Measurements from ENCODE around the gene GNRHR. TPM values are rescaled to one million over a fixed set of nuclear protein-coding genes. Genes with fewer than 3 reads are reported as not detected.

Gene GNRHR
- polyA plus RNA-seq, 1 of the 3 experiments (the other 2 are of a cell fraction) = 0.02 TPM

DNA sequence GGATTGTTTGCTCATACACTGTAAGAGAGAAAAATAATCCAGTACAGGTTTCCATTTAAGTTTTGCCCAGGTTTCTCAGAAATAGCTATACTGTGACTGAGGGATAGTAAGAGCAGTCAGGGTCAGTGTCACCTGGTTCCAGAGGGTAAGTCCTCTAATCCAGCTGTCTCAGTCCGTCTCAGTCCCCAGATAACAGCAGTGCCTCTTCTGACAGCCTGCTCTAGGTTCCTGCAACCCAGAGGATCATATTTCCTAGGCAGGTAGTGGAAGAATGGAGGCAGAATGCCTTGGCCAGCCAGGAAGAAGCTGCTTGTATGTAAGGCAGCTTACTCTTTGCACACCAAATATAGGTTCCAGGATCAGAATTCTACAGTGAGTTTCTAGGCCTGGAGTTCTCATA, 22.6 kb upstream of the GNRHR start:
- no peaks in the 10 kb centered on the region for H3K79me2 ChIP-seq (ENCODE audit: insufficient read depth)
- H3K27ac ChIP-seq (ENCODE audit: low read depth in 2 of 2, low read length in 1 of 2) = no peak overlapping the region
- no peaks in the 10 kb centered on the region for H4K20me1 ChIP-seq (ENCODE audit: insufficient read depth)
- H3K4me2 ChIP-seq = no peak overlapping the region
- H3K9me3 ChIP-seq = no peaks in the 10 kb centered on the region
- 44% methylated on average over 1 of the region's 1 CpG for WGBS (ENCODE audit: low lambda C conversion rate)
- H3F3A ChIP-seq (replicated peaks; ENCODE audit: insufficient read depth) = no peaks in the 10 kb centered on the region
- ChIA-PET POLR2A (no interaction called here), CTCF (interaction anchor here (0.7 to 2.3 kb wide), 2 partner anchors 26 to 30 kb away, joined by 3 to 10 read pairs; no protein-coding TSS in a partner anchor)
- no peak for DNase-seq
- TF ChIP-seq, protein P1, sequence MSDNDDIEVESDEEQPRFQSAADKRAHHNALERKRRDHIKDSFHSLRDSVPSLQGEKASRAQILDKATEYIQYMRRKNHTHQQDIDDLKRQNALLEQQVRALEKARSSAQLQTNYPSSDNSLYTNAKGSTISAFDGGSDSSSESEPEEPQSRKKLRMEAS (IDR thresholded peaks at IDR 0.05; ENCODE audit: low read depth) = no peak
- no peak for TF ChIP-seq EZH2phosphoT487 (IDR thresholded peaks at IDR 0.05; ENCODE audit: borderline replicate concordance, low read depth)
- TF ChIP-seq, protein P2, sequence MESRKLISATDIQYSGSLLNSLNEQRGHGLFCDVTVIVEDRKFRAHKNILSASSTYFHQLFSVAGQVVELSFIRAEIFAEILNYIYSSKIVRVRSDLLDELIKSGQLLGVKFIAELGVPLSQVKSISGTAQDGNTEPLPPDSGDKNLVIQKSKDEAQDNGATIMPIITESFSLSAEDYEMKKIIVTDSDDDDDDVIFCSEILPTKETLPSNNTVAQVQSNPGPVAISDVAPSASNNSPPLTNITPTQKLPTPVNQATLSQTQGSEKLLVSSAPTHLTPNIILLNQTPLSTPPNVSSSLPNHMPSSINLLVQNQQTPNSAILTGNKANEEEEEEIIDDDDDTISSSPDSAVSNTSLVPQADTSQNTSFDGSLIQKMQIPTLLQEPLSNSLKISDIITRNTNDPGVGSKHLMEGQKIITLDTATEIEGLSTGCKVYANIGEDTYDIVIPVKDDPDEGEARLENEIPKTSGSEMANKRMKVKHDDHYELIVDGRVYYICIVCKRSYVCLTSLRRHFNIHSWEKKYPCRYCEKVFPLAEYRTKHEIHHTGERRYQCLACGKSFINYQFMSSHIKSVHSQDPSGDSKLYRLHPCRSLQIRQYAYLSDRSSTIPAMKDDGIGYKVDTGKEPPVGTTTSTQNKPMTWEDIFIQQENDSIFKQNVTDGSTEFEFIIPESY (IDR thresholded peaks at IDR 0.05; ENCODE audit: borderline replicate concordance, low read depth) = no peak
- no peak for TF ChIP-seq NFIC (IDR thresholded peaks at IDR 0.05; ENCODE audit: borderline replicate concordance)
- TF ChIP-seq, protein P3, sequence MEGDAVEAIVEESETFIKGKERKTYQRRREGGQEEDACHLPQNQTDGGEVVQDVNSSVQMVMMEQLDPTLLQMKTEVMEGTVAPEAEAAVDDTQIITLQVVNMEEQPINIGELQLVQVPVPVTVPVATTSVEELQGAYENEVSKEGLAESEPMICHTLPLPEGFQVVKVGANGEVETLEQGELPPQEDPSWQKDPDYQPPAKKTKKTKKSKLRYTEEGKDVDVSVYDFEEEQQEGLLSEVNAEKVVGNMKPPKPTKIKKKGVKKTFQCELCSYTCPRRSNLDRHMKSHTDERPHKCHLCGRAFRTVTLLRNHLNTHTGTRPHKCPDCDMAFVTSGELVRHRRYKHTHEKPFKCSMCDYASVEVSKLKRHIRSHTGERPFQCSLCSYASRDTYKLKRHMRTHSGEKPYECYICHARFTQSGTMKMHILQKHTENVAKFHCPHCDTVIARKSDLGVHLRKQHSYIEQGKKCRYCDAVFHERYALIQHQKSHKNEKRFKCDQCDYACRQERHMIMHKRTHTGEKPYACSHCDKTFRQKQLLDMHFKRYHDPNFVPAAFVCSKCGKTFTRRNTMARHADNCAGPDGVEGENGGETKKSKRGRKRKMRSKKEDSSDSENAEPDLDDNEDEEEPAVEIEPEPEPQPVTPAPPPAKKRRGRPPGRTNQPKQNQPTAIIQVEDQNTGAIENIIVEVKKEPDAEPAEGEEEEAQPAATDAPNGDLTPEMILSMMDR (IDR thresholded peaks at IDR 0.05) = no peak
- no peak for TF ChIP-seq TCF12 (IDR thresholded peaks at IDR 0.05)
- TF ChIP-seq RFX5 (IDR thresholded peaks at IDR 0.05; ENCODE audit: low read length) = no peak
- no peak for TF ChIP-seq MEF2A (IDR thresholded peaks at IDR 0.05; ENCODE audit: borderline replicate concordance, low read depth)
- TF ChIP-seq NRF1 (IDR thresholded peaks at IDR 0.05; ENCODE audit: low read depth, low read length) = no peak
- no peak for TF ChIP-seq FOXM1 (IDR thresholded peaks at IDR 0.05; ENCODE audit: low read depth)
- no peak for TF ChIP-seq FOSL2 (IDR thresholded peaks at IDR 0.05; ENCODE audit: borderline replicate concordance, low read depth)
- TF ChIP-seq SMC3 (IDR thresholded peaks at IDR 0.05; ENCODE audit: low read depth, low read length) = no peak
- TF ChIP-seq POLR2AphosphoS5 (IDR thresholded peaks at IDR 0.05; ENCODE audit: low read depth, low read length) = no peak
- no peak for TF ChIP-seq MXI1 (IDR thresholded peaks at IDR 0.05; ENCODE audit: low read depth, low read length)
- TF ChIP-seq RCOR1 (IDR thresholded peaks at IDR 0.05; ENCODE audit: low read length) = no peak
- TF ChIP-seq ELF1 (IDR thresholded peaks at IDR 0.05) = no peak
- TF ChIP-seq GABPA (IDR thresholded peaks at IDR 0.05; ENCODE audit: low read depth) = no peak
- TF ChIP-seq RXRA (IDR thresholded peaks at IDR 0.05; ENCODE audit: borderline replicate concordance, low read depth) = no peak
- H3K4me1 ChIP-seq (ENCODE audit: control insufficient read depth in 1 of 2, insufficient read depth in 2 of 2, low read depth in 1 of 2, low read length in 1 of 2) = peaks cover 2 to 5% of the 10 kb centered on the region in 2 experiments; a peak in 1 of 4 replicates
- no peaks in the 10 kb centered on the region for H3K27me3 ChIP-seq (ENCODE audit: insufficient read depth)
- H3K9me2 ChIP-seq = no peaks in the 10 kb centered on the region
- no peak overlapping the region for H3K9ac ChIP-seq
- H3K4me3 ChIP-seq (ENCODE audit: low read depth in 2 of 2, low read length in 1 of 2) = no peak overlapping the region
- no peak overlapping the region for H2AFZ ChIP-seq (ENCODE audit: low read depth)
- H3K36me3 ChIP-seq (replicated peaks in 1 of 2; ENCODE audit: control insufficient read depth in 1 of 2, insufficient read depth in 2 of 2, low read length in 1 of 2) = no peaks in the 10 kb centered on the region

Data from SK-N-SH (cell line).